HG03354 (cell line): ENCODE results near the gene ALDOB.

Experiments
- ATAC-seq: cut with Tn5 transposase; IDR thresholded peaks from one replicate; pipeline ENCODE4 v1.9.1; 2021; ENCODE audit warnings: mild to moderate bottlenecking; ENCODE audit not compliant: unreplicated experiment, poor library complexity, severe bottlenecking

ALDOB gene

GRCh38 chr9:101458963-101459631 lies 23.5 kb upstream of the ALDOB start:
- peak; percentile 84 for ATAC-seq

DNA sequence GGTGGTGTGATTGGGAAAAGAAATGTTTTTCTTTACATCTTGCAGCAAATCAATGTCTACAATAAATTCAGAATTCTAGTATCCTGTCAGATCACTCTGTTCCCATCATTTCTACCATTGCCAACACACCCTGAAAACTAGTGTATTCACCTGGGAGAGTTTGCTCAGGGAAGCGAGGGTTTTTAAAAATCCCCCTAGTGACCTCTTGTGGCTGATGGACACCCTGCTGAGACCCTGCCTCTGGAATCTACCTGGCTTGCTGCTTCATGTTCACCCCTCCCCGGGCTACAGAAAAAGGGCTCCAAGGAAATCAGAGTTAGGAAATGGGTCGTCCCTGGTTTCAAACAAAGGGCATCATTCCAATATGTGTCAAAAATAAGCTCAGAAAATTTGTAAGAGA lies 21.4 kb upstream of the ALDOB start:
- no peak for ATAC-seq

DNA sequence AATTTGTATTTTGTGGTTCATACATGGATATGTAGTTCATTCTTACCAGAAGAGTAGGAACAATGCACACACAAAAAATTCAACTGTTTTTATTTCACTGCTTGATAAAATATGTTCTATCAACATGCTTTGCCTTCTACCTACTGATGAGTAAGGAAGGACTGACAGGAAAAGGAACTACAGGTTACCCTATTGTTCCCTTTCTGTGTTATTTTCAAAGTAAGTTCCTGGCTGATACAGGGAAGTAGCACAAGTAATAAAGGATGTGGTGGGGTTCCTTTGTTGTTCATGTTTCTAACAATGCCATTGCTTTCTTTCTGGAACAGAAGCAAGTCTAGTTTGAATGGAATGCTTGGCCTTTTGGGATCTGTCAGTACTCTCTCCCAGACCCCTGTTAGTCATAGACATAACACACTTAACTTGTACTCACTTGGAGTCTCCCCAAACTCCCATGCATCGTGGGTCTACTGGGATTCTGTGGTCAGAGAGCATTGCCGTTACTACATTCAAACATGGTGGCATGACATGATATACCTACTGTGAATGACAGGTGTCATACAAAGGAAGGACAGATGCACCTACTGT lies 20.2 kb upstream of the ALDOB start:
- ATAC-seq, result no peak

GRCh38 chr9:101453776-101454570 lies 18.4 kb upstream of the ALDOB start:
- ATAC-seq, result no peak

DNA sequence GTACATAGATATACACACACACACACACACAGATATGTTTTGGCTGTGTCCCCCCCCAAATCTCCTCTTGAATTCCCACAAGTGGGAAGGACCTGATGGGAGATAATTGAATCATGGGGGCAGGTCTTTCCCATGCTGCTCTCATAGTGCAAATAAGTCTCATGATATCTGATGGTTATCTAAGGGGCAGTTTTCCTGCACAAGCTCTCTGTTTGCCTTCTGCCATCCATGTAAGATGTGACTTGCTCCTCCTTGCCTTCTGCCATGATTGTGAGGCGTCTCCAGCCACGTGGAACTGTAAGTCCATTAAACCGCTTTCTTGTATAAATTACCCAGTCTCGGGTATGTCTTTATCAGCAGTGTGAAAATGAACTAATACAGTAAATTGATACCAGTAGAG lies 15.9 kb upstream of the ALDOB start:
- ATAC-seq, result no peak

- ATAC-seq, result no peak
Measured at GRCh38 chr9:101450931-101451330, 15.4 kb upstream of the ALDOB start.

DNA sequence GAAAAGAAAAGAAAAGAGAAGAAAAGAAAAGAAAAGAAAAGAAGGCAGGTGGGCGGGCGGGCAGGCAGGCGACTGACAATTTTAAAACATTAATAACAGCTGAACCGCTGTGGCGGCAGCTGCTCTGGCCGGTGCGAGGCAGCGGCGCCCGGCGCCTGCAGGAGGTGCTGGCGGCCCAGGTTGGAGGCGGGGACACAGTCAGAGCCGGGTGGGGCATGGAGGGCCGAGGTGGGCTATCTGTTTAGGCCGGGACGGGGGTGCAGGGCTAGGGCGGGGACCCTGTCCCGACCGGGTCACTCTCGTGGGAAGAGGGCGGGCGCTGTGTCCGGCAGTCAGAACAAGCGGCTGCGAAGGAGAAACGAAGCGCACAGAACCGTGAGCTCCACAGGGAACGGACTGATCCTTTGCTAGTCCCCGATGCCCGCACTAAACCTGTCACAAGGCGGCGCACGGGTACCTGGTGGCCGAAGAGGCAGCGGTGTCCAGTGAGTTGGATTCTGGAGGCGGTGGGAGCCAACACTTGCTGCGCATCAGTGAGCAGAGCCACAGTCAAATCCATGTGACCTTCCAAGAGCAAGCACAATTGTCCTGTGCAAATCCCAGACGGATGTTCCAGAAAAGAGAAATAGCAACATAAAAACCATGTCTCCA lies 13.6 kb upstream of the ALDOB start:
- ATAC-seq, result peak; percentile 99

- no peak for ATAC-seq
Measured at GRCh38 chr9:101448680-101449070, 13.1 kb upstream of the ALDOB start.

GRCh38 chr9:101446732-101447131 lies 11.2 kb upstream of the ALDOB start:
- ATAC-seq, result no peak

- ATAC-seq, result no peak
Measured at GRCh38 chr9:101445353-101446029, 9.9 kb upstream of the ALDOB start.

DNA sequence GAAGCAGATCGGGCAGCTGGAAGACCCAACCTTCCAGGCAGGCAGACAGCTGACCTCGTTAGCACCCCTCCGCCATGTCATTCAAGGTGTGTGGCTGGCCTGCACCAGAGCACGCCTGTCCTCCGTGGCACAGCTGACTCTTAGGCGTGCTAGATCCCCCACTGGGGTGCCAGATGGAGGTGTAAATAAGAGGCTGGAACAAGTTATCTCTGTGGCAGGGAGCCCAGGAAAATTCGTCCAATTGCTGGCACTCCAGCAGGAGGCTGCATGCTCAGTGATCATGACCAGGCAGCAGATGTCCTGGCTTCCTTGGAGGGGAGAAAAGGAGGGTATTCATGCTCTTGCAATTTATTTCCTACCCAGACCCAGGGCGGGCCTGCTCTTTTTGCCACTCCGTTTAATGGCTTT lies 7.8 kb upstream of the ALDOB start:
- no peak for ATAC-seq

- no peak for ATAC-seq
Measured at GRCh38 chr9:101442736-101443135, 7.2 kb upstream of the ALDOB start.

DNA sequence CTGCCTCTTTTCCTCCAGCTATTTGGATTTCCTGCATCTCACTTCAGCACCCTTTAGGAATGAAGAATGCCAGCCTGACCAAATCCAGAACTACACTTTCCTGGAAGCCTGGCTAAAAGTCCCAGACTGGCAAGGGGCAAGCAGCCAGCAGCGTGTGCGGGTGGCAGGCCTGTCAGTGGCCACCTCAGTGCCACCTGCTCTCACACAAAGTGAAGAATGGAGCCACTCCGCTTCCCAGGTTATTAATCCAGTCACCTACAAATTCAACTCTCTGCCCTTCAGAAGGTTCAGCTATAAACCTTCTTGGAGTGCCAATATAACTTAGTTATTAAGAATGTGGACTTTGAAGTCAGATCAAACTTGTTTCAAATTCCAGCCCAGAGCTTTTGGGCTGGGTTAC lies 6.7 kb upstream of the ALDOB start:
- no peak for ATAC-seq

GRCh38 chr9:101440714-101441230 lies 5.2 kb upstream of the ALDOB start:
- no peak for ATAC-seq

DNA sequence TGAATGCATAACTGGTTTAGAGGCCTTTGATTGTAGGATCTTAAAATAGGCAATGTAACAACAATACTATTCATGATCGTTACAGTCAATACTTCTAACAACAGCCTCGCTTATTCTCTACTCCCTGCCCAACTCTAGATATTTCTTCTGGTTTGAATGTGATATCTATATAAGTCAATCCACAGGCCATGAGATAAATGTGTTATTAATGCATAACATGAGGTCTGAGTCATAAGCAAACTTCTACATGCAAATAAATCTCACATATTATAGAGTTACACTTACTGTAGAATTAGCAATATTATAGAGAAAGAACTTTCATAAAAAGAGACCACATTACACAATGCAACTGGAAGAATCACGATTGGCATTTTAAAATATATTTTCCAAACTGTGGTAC lies 2.9 kb upstream of the ALDOB start:
- no peak for ATAC-seq

- ATAC-seq, result no peak
Measured at GRCh38 chr9:101437806-101438232, 2.2 kb upstream of the ALDOB start.

DNA sequence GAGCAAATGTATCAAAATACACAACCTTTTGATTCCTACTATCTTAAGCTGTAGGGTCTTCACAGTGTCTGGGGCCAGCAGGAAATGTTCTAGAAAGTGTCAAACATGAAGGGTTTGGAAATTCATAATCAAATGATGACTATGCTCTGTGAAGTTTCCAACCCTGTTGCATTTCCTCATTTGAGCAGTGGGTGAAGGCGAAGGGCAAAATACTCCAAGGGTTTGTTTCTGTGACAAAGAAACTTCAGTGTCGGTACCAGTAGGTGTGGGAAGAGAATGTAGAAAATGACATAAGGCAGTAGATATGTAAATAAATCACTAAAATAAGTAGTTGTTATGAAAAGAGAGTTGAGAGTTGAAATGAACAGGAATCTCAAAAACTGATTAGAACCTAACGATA lies 576 bp downstream of the ALDOB start:
- no peak for ATAC-seq

DNA sequence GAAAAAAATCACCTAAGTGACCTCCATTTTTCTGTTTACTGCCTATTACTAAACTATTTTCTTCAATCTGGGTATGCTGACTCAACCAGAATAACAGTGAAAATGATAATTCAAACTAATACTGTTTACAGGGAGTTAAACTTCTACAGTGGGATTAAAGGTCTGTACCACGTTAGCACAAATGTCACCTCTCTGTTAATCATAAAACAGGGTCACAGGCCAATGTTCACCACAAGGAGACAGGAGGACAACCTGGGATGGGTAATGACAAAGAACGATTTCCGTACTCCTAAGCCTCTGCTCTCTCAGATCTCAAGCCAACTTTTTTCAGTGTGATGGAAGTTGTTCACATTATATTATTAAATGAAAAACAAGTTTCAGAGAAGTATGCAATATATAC lies 2.3 kb downstream of the ALDOB start:
- ATAC-seq, result no peak

DNA sequence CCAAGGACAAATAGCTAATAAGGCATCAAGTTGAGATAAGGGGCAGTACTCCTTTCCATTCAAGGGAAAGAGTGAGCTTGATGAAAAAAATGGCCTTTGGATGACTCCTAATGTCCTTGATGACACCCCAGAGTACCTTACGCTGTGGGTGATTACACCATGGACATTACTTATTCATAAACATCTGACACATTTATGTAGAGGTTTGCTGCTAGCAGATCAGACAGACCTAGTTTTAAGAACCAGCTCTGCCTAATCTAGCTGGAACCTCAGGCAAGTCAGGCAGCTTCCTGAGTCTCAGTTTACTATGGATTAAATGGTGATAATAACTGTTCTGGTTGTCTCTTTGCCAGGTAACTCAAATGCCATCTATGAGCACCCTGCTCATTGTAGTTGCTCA lies 2.8 kb downstream of the ALDOB start:
- no peak for ATAC-seq

GRCh38 chr9:101432171-101432570 lies 3.4 kb downstream of the ALDOB start:
- no peak for ATAC-seq
